Vagina (tissue), 2 donors: ENCODE data around the gene SIAH1.

Experiments
- CTCF ChIP-seq, 3 experiments: fragments of 450-650 bp in 2 of 3; fragments of 200-600 bp in 1 of 3; sonication (generic) in 1 of 3; IDR thresholded peaks; one replicate each; pipeline ENCODE4 v1.5.1; 2017 to 2019; ENCODE audit warnings: antibody characterized with exemption in 3 of 3, mild to moderate bottlenecking in 2 of 3, moderate library complexity in 2 of 3
- POLR2AphosphoS5 ChIP-seq, 2 donors: sonication (generic); formaldehyde crosslinking; IDR thresholded peaks; one replicate each; pipeline ENCODE4 v1.9.0; 2017; ENCODE audit warnings: antibody characterized with exemption in 2 of 2, mild to moderate bottlenecking in 2 of 2, low read depth in 1 of 2; ENCODE audit not compliant: insufficient read depth in 1 of 2

GRCh38 chr16:48321317-48322036 lies 63.7 kb downstream of the SIAH1 start:
- no peak for TF ChIP-seq CTCF (IDR thresholded peaks at IDR 0.05)
- no peak for TF ChIP-seq POLR2AphosphoS5 (IDR thresholded peaks at IDR 0.05; ENCODE audit: insufficient read depth in 1 of 2, low read depth in 1 of 2)
